Activated CD8-positive, alpha-beta T cell treated with anti-CD3 and anti-CD28 coated beads for 36 hours (primary cell): ENCODE results near the gene RASGRP2. TPM values are rescaled to one million over a fixed set of nuclear protein-coding genes. Genes with fewer than 3 reads are reported as not detected.

Source experiments
- ATAC-seq: fragments of 200-7000 bp; cut with Tn5 transposase; one replicate; pipeline ENCODE4 v1.10.0; 2021; ENCODE audit warnings: mild to moderate bottlenecking, moderate library complexity
- CTCF ChIA-PET: fragments of 350-600 bp; sonication (Branson Sonifier 250); formaldehyde crosslinking; loops from one replicate; lab custom pipeline; 2021; ENCODE audit warnings: antibody characterized with exemption; lab: Charles Lee
- POLR2A ChIA-PET: fragments of 350-600 bp; sonication (Branson Sonifier 250); formaldehyde crosslinking; loops from one replicate; lab custom pipeline; 2021; ENCODE audit warnings: antibody characterized with exemption; lab: Charles Lee
- DNase-seq: peaks from one replicate; pipeline ENCODE4 v3.0.0-alpha.2; 2020
- H3K27ac Mint-ChIP-seq: one replicate; pipeline ENCODE4 v1.8.0; 2021; ENCODE audit warnings: mild to moderate bottlenecking, mixed read lengths
- H3K27me3 Mint-ChIP-seq: one replicate; pipeline ENCODE4 v1.8.0; 2021; ENCODE audit warnings: mixed read lengths
- H3K36me3 Mint-ChIP-seq: one replicate; pipeline ENCODE4 v1.8.0; 2021; ENCODE audit warnings: low read depth, mixed read lengths
- H3K4me1 Mint-ChIP-seq: one replicate; pipeline ENCODE4 v1.8.0; 2021; ENCODE audit warnings: low read depth, mixed read lengths
- H3K4me3 Mint-ChIP-seq: one replicate; pipeline ENCODE4 v1.8.0; 2021; ENCODE audit warnings: mild to moderate bottlenecking, moderate library complexity, mixed read lengths
- H3K9me3 Mint-ChIP-seq: one replicate; pipeline ENCODE4 v1.8.0; 2021; ENCODE audit warnings: mixed read lengths
- CTCF ChIP-seq: fragments of 200-600 bp; IDR thresholded peaks from one replicate; pipeline ENCODE4 v1.8.0; 2022; ENCODE audit warnings: antibody characterized with exemption, mild to moderate bottlenecking
- intact Hi-C: fragments of 100-400 bp; cut with micrococcal nuclease; formaldehyde crosslinking; loops from one replicate; pipeline ENCODE4 v1.10.0; 2022
- total RNA-seq, 2 experiments: library from RNA; stranded (reverse); gene quantifications; one replicate each; pipeline ENCODE4 v1.2.3, GENCODE V29; 2021

RASGRP2 gene
- total RNA-seq, 2 experiments from 2014 or later, result 7.8 to 8.2 TPM

- intact Hi-C loops, result no loop called here
- H3K9me3 Mint-ChIP-seq, result no peaks in the 10 kb centered on the region
- H3K4me3 Mint-ChIP-seq, result no peak overlapping the region
- H3K27me3 Mint-ChIP-seq, result no peaks in the 10 kb centered on the region
- no peak for ATAC-seq
- CTCF ChIA-PET, result interaction anchor here (0.9 to 2.0 kb wide), 6 partner anchors 10 to 103 kb away, joined by 3 to 10 read pairs (median 4); no protein-coding TSS in a partner anchor
- H3K27ac Mint-ChIP-seq, result no peak overlapping the region
- POLR2A ChIA-PET, result interaction anchor here (0.7 to 1.6 kb wide), 5 partner anchors 9 to 90 kb away, joined by 3 to 8 read pairs (median 5); no protein-coding TSS in a partner anchor
- no peak for DNase-seq
- H3K4me1 Mint-ChIP-seq, result peaks cover 14% of the 10 kb centered on the region
- H3K36me3 Mint-ChIP-seq, result peaks cover 2% of the 10 kb centered on the region
- TF ChIP-seq CTCF, result no peak
Observed at GRCh38 chr11:64784813-64785581, 41.1 kb upstream of the RASGRP2 start.

GRCh38 chr11:64778473-64779298, 34.7 kb upstream of the RASGRP2 start, which contains the start of gene SF1:
TSS of gene SF1 (minus strand) at chr11:64778542. CDS start at chr11:64778392, 150 bp downstream.
- TF ChIP-seq CTCF, result no peak
- Mint-ChIP-seq H3K9me3 (no peaks in the 10 kb centered on the region), H3K27me3 (no peaks in the 10 kb centered on the region), H3K27ac (peak within 1 kb of the TSS; percentile 96), H3K4me3 (peak within 1 kb of the TSS; percentile 95), H3K36me3 (peaks cover 39% of the 10 kb centered on the region), H3K4me1 (peaks cover 46% of the 10 kb centered on the region)
- intact Hi-C loops, result no loop called here
- POLR2A ChIA-PET, result interaction anchor here (0.6 to 24.1 kb wide), 14 partner anchors 9 to 803 kb away, joined by 3 to 331 read pairs (median 3); partner anchors contain the start of genes EHD1, FAU, MEN1 and PYGM
- DNase-seq (peak; percentile 100), ATAC-seq (peak; percentile 90)
- CTCF ChIA-PET, result interaction anchor here (0.6 to 1.3 kb wide), 9 partner anchors 9 to 235 kb away, joined by 3 to 5 read pairs (median 4); partner anchors contain the start of genes ARL2 and RASGRP2

GRCh38 chr11:64778223-64778472, 34.2 kb upstream of the RASGRP2 start:
- TF ChIP-seq CTCF, result no peak
- Mint-ChIP-seq H3K27ac (peak overlapping the region; percentile 96), H3K27me3 (no peaks in the 10 kb centered on the region), H3K9me3 (no peaks in the 10 kb centered on the region), H3K36me3 (peaks cover 44% of the 10 kb centered on the region), H3K4me3 (peak overlapping the region; percentile 81), H3K4me1 (peaks cover 52% of the 10 kb centered on the region)
- POLR2A ChIA-PET, result interaction anchor here (0.7 to 24.1 kb wide), 9 partner anchors 9 to 803 kb away, joined by 3 to 331 read pairs (median 8); partner anchors contain the start of genes MEN1, PYGM and RASGRP2
- CTCF ChIA-PET, result interaction anchor here (0.6 to 1.3 kb wide), 7 partner anchors 10 to 236 kb away, joined by 3 to 5 read pairs (median 4); partner anchors contain the start of genes ARL2 and RASGRP2
- ATAC-seq (no peak), DNase-seq (no peak)
- intact Hi-C loops, result no loop called here

GRCh38 chr11:64777449-64778222, 33.7 kb upstream of the RASGRP2 start:
- CTCF ChIA-PET, result interaction anchor here (0.7 to 3.9 kb wide), 4 partner anchors 10 to 89 kb away, joined by 3 to 35 read pairs (median 10); no protein-coding TSS in a partner anchor
- peaks cover 49% of the 10 kb centered on the region for H3K36me3 Mint-ChIP-seq
- intact Hi-C loops, result no loop called here
- POLR2A ChIA-PET, result interaction anchor here (1.2 to 24.1 kb wide), 5 partner anchors 10 to 33 kb away, joined by 3 to 331 read pairs (median 10); partner anchors contain the start of genes MEN1, PYGM and RASGRP2
- DNase-seq (peak; percentile 82), ATAC-seq (peak; percentile 4)
- no peaks in the 10 kb centered on the region for H3K9me3 Mint-ChIP-seq
- no peaks in the 10 kb centered on the region for H3K27me3 Mint-ChIP-seq
- H3K27ac Mint-ChIP-seq, result peak overlapping the region; percentile 83
- TF ChIP-seq CTCF, result no peak
- peak overlapping the region; percentile 95 for H3K4me3 Mint-ChIP-seq
- H3K4me1 Mint-ChIP-seq, result peaks cover 57% of the 10 kb centered on the region
